Brain microvascular endothelial cell (primary cell): ENCODE measurements around the gene SERINC3.
A peak's percentile ranks its signal among the peaks of the same experiment; 100 is the strongest.

ENCODE experiments used
- DNase-seq: peaks from one replicate; pipeline ENCODE4 v3.0.0-alpha.2; 2020
- H3K27ac ChIP-seq: fragments of 250-450 bp; sonication (Bioruptor Pico); 2 replicates; pipeline ENCODE4 v1.5.1; 2020; ENCODE audit warnings: mild to moderate bottlenecking, moderate library complexity
- H3K27me3 ChIP-seq: fragments of 250-450 bp; sonication (Bioruptor Pico); replicated peaks from 2 replicates; pipeline ENCODE4 v1.5.1; 2020; ENCODE audit warnings: mild to moderate bottlenecking
- H3K36me3 ChIP-seq: fragments of 250-450 bp; sonication (Bioruptor Pico); replicated peaks from 2 replicates; pipeline ENCODE4 v1.5.1; 2020; ENCODE audit warnings: mild to moderate bottlenecking
- H3K4me3 ChIP-seq: 2 replicates; pipeline ENCODE4 v1.5.1; 2011; ENCODE audit warnings: low read depth, mild to moderate bottlenecking, control low read depth, low read length, moderate library complexity
- in situ Hi-C: cut with HindIII; loops from 2 replicates; pipeline ENCODE4 v1.10.0; 2017; ENCODE audit warnings: low sequenced_read_pairs, low pct_ligation_motif_present
- TF ChIP-seq, protein P1 (sequence below): IDR thresholded peaks from 2 replicates; pipeline ENCODE4 v1.5.1; 2011; ENCODE audit warnings: low read depth, mild to moderate bottlenecking, moderate library complexity, low read length, control low read depth, inconsistent platforms; ENCODE audit errors: missing control alignments

Gene SERINC3

GRCh38 chr20:44532259-44532980 lies 10.6 kb upstream of the SERINC3 start:
- no peak for DNase-seq
- TF ChIP-seq, protein P1, sequence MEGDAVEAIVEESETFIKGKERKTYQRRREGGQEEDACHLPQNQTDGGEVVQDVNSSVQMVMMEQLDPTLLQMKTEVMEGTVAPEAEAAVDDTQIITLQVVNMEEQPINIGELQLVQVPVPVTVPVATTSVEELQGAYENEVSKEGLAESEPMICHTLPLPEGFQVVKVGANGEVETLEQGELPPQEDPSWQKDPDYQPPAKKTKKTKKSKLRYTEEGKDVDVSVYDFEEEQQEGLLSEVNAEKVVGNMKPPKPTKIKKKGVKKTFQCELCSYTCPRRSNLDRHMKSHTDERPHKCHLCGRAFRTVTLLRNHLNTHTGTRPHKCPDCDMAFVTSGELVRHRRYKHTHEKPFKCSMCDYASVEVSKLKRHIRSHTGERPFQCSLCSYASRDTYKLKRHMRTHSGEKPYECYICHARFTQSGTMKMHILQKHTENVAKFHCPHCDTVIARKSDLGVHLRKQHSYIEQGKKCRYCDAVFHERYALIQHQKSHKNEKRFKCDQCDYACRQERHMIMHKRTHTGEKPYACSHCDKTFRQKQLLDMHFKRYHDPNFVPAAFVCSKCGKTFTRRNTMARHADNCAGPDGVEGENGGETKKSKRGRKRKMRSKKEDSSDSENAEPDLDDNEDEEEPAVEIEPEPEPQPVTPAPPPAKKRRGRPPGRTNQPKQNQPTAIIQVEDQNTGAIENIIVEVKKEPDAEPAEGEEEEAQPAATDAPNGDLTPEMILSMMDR, result no peak
- in situ Hi-C loops, result no loop called here
- H3K27me3 ChIP-seq, result no peaks in the 10 kb centered on the region
- H3K4me3 ChIP-seq, result peak overlapping the region; percentile 70
- no peaks in the 10 kb centered on the region for H3K36me3 ChIP-seq
- H3K27ac ChIP-seq, result peak overlapping the region; percentile 21

- H3K27me3 ChIP-seq, result no peaks in the 10 kb centered on the region
- no peak overlapping the region for H3K4me3 ChIP-seq
- no peak overlapping the region for H3K27ac ChIP-seq
- no peak for DNase-seq
- in situ Hi-C loops, result no loop called here
- H3K36me3 ChIP-seq, result no peaks in the 10 kb centered on the region
- TF ChIP-seq, protein P1, result no peak
Observed at GRCh38 chr20:44528309-44528708, 6.4 kb upstream of the SERINC3 start.

- no peak overlapping the region for H3K4me3 ChIP-seq
- no peak for DNase-seq
- in situ Hi-C loops, result no loop called here
- no peak overlapping the region for H3K27ac ChIP-seq
- TF ChIP-seq, protein P1, result no peak
- H3K27me3 ChIP-seq, result no peaks in the 10 kb centered on the region
- no peaks in the 10 kb centered on the region for H3K36me3 ChIP-seq
Observed at GRCh38 chr20:44527716-44528199, 5.9 kb upstream of the SERINC3 start.

GRCh38 chr20:44526129-44526528 lies 4.3 kb upstream of the SERINC3 start:
- peak overlapping the region; percentile 75 for H3K27ac ChIP-seq
- no peak overlapping the region for H3K4me3 ChIP-seq
- in situ Hi-C loops, result no loop called here
- DNase-seq, result peak; percentile 48
- peaks cover 3% of the 10 kb centered on the region for H3K36me3 ChIP-seq
- no peaks in the 10 kb centered on the region for H3K27me3 ChIP-seq
- TF ChIP-seq, protein P1, result no peak

DNA sequence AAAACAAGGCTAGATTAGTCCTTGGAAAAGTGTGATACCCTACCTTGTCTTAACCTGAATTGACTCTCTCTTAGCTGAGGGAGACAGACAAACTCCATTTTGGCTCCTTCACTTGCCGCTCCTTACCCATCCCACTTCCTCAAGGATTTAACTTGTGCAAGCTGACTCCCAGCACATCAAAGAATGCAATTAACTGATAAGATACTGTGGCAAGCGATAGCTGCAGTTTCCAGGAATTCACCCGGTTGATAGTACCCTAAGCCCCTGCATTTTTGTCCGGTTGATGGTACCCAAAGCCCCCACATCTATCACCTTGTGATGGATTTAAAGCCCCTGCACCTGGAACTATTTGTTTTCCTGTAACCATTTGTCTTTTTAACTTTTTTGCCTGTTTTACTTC lies 1.9 kb upstream of the SERINC3 start:
- TF ChIP-seq, protein P1, result no peak
- H3K27ac ChIP-seq, result no peak overlapping the region
- in situ Hi-C loops, result no loop called here

GRCh38 chr20:44522841-44523240 lies 971 bp upstream of the SERINC3 start:
- in situ Hi-C loops, result no loop called here
- Histone ChIP-seq H3K36me3 (peaks cover 3% of the 10 kb centered on the region), H3K4me3 (no peak overlapping the region), H3K27ac (peak overlapping the region; percentile 100), H3K27me3 (no peaks in the 10 kb centered on the region)
- DNase-seq, result no peak
- TF ChIP-seq, protein P1, result no peak

More for the DNA sequence above, 1.9 kb upstream of the SERINC3 start:
- Histone ChIP-seq H3K36me3 (peaks cover 3% of the 10 kb centered on the region), H3K27me3 (no peaks in the 10 kb centered on the region), H3K4me3 (no peak overlapping the region)
- no peak for DNase-seq
